GM19463 (cell line): Measurements from ENCODE around the gene CGREF1.

Source experiments
- ATAC-seq: cut with Tn5 transposase; IDR thresholded peaks from one replicate; pipeline ENCODE4 v1.9.1; 2021; ENCODE audit warnings: mild to moderate bottlenecking, moderate library complexity; ENCODE audit not compliant: unreplicated experiment

Gene CGREF1

DNA sequence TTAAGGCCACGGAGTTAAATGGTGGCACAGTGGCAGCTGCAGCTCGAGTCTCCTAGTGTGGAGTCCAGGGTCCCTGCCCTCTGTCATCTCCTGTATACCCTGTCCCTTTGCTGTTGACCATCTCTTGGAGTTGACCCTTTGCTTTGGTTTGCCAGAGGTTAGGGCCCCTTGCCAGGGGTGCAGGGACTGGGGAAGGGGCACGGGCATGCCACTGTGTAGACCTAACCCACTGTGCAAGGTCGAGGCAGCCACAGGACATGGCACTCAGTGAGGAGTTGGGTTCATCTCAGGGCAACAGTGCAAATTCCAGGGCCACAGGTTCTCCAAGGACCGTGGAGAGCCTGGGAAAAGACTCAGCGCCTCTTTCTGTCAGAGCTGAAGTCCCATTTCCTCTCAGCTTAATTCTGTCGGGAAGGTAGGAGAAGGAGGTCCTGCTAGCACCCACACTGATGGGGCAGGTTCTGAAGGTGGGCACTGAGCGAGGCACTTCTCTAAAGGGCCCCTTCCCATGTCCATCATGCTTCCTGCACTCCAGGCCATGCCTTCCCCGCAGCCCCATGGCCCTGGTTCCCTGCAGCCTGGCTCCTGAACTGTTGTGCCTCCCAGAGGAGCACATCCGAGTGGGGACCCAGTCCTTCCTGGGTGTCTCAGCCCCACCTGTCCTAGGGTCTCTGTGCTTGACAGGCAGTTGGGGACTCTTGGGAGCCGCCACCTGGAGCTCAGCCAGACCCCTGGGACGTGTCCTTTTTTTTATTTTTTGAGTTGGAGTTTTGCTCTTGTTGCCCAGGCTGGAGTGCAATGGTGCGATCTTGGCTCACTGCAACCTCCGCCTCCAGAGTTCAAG is 29.6 kb downstream of the CGREF1 start:
- ATAC-seq = no peak

GRCh38 chr2:27088634-27089033 is 30.3 kb downstream of the CGREF1 start:
- ATAC-seq = no peak

DNA sequence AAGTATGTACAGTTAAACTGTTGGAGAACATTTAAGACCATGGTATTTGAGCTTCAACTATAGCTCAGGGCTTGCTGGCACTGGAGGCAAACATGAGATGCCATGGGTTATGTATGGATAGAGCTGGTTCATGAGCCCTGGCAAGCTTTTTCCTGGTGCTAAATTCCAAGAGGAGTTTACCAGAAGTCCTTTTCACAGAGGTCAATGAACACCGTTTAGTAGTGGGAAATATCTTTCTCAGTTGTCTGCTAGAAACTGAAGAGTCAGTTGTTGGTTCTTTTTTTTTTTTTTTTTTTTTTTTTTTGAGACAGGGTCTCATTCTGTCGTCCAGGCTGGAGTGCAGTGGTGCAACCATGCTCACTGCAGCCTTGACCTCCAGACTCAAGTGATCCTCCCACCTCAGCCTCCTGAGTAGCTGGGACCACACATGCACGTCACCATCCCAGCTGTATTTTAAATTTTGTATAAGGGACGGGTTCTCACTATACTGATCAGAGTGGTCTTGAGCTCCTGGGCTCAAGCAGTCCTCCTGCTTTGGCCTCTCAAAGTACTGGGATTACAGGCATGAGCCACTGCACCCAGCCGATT is 31.0 kb downstream of the CGREF1 start:
- ATAC-seq = no peak

DNA sequence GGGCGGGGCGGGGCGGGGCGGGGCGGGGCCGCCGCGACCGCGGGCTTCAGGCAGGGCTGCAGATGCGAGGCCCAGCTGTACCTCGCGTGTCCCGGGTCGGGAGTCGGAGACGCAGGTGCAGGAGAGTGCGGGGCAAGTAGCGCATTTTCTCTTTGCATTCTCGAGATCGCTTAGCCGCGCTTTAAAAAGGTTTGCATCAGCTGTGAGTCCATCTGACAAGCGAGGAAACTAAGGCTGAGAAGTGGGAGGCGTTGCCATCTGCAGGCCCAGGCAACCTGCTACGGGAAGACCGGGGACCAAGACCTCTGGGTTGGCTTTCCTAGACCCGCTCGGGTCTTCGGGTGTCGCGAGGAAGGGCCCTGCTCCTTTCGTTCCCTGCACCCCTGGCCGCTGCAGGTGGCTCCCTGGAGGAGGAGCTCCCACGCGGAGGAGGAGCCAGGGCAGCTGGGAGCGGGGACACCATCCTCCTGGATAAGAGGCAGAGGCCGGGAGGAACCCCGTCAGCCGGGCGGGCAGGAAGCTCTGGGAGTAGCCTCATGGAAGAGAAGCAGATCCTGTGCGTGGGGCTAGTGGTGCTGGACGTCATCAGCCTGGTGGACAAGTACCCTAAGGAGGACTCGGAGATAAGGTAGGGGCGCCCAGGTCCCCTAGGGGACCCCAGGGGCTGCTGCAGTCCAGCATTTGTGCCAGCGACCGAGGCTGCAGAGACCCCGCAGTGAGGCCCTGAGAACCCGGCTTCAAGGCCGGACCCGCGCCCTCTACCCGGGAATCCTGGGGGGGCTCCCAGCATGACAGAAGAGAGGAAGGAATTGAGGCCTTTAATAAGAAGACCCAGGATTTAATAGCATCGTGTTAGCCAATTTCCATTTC is 32.0 kb downstream of the CGREF1 start, which contains the start of gene KHK:
TSS of gene KHK (plus strand) at position 49 of the 870 bp plus-strand sequence. CDS start at position 537, 488 bp downstream.
- ATAC-seq = peak; percentile 5

GRCh38 chr2:27086090-27086723 is 32.7 kb downstream of the CGREF1 start:
- peak; percentile 87 for ATAC-seq

- peak; percentile 1 for ATAC-seq
Observed at GRCh38 chr2:27085673-27086089, 33.2 kb downstream of the CGREF1 start.

- ATAC-seq = no peak
Observed at GRCh38 chr2:27085062-27085672, 33.8 kb downstream of the CGREF1 start.

GRCh38 chr2:27084297-27085061 is 34.4 kb downstream of the CGREF1 start:
- no peak for ATAC-seq

GRCh38 chr2:27083410-27084296 is 35.3 kb downstream of the CGREF1 start:
- ATAC-seq = no peak

DNA sequence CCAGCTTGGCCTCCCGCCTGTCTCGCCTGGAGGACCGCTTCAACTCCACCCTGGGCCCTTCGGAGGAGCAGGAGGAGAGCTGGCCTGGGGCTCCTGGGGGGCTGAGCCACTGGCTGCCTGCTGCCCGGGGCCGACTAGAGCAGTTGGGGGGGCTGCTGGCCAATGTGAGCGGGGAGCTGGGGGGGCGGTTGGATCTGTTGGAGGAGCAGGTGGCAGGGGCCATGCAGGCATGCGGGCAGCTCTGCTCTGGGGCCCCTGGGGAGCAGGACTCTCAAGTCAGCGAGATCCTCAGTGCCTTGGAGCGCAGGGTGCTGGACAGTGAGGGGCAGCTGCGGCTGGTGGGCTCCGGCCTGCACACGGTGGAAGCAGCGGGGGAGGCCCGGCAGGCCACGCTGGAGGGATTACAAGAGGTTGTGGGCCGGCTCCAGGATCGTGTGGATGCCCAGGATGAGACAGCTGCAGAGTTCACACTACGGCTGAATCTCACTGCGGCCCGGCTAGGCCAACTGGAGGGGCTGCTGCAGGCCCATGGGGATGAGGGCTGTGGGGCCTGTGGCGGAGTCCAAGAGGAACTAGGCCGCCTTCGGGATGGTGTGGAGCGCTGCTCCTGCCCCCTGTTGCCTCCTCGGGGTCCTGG is 36.0 kb downstream of the CGREF1 start:
- no peak for ATAC-seq

- no peak for ATAC-seq
Observed at GRCh38 chr2:27081984-27082772, 36.8 kb downstream of the CGREF1 start.

DNA sequence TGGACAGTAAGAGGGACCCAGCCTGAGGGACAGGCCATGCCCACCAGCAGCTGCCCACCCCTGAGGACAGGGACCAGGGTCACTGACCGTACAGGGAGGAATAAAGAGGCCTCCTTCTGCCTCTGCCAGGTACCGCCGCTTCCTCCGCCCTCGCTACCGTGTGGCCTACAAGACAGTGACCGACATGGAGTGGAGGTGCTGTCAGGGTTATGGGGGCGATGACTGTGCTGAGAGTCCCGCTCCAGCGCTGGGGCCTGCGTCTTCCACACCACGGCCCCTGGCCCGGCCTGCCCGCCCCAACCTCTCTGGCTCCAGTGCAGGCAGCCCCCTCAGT is 38.4 kb downstream of the CGREF1 start:
- ATAC-seq = no peak

DNA sequence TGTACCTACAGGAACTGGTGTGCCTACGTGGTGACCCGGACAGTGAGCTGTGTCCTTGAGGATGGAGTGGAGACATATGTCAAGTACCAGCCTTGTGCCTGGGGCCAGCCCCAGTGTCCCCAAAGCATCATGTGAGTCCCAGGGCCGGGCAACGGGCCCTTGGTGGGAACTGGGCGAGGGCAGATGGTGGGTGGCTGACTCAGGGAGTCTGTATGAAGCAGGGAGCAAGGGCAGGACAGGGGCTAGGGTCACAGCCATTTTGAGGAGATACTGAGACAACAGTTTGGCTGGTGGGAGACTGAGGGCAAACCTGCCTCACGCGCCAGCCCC is 38.8 kb downstream of the CGREF1 start:
- no peak for ATAC-seq

- ATAC-seq = no peak
Observed at GRCh38 chr2:27079233-27080139, 39.4 kb downstream of the CGREF1 start.

DNA sequence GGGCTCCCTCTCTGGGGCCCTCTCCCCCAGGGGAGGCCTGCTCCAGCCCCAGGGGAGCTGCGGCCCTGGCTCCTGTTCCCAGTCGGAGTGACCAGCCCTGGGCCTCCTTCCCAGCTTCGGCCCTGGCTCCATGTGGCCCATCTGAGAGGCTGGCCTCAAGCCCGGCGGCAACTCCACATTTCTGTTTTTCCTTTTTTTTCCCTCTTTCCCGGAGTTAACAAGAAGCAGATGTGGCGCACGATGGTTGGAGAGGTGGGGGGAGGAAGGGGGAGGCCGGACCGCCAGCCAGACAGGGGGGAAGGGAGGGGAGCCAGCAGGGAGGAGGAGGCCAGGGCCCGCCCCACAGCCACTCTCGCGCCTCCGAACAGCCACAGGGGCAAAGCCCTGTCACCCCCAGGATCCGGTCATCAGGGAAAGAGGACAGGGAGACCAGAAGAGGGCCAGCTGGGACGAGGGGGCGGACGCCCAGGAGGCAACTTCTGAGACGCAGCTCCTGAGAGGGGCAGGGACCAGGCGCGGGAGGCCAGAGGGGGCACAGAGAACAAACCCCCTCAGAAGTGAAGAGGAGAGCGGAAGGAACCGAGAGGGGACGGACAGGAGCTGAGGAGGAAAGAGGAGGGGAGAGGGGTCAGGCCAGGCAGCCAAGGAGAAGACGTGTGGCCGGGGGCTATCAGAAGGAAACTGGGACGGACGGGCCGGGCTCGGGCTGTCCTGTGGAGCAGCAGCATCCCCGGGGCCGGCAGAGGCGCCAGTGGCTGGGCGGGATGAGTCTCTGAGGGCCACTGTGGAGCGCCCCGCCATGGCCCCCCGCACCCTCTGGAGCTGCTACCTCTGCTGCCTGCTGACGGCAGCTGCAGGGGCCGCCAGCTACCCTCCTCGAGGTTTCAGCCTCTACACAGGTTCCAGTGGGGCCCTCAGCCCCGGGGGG is 40.4 kb downstream of the CGREF1 start, which contains the start of gene EMILIN1:
TSS of gene EMILIN1 (plus strand) at position 349 of the 928 bp plus-strand sequence. CDS start at position 800, 451 bp downstream.
- no peak for ATAC-seq
